Smooth muscle cell of the brain vasculature (primary cell): Measurements from ENCODE around the gene NAA30.

Experiments
- DNase-seq: peaks from one replicate; pipeline ENCODE4 v3.0.0-alpha.2; 2012; ENCODE audit warnings: low read depth, low spot score

NAA30 gene

GRCh38 chr14:57392830-57393229 is 2.4 kb downstream of the NAA30 start:
- no peak for DNase-seq

GRCh38 chr14:57400556-57401494 is 10.4 kb downstream of the NAA30 start:
- no peak for DNase-seq

- DNase-seq = no peak
Observed at GRCh38 chr14:57401501-57401900, 11.1 kb downstream of the NAA30 start.

DNA sequence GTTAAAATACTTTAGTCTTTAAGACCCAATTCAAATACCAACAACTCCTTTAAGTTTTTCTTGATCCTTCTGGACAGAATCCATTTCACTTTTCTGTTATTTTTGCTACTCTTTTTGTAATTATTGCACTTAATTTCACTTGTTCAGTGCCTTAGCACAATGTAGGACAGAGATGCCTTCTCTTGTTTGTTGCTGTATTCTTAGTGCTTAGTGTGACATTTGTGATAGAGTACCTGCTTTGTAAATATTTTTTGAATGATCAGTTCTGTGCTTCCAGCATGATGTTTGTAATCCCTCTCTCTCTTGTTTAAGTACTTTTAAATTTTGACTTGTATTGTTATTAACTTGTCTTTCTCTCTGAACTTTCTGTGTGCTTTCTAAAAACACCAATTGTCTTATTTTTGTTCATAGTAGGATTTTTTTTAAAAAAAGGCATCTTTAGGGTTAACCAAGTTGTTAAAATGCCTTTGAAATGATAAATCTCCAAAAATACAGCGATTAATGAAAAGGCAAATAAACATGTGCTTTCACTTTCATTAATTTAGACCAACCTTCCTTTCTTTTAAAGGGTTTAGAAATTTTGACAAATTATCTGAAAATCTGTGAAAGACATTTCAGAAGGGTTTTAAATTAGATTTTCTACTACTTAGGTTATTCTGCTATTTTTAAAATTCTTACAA is 11.9 kb downstream of the NAA30 start:
- DNase-seq = no peak

- DNase-seq = no peak
Observed at GRCh38 chr14:57403521-57403864, 13.1 kb downstream of the NAA30 start.

- no peak for DNase-seq
Observed at GRCh38 chr14:57405562-57405961, 15.2 kb downstream of the NAA30 start.

GRCh38 chr14:57408037-57408436 is 17.7 kb downstream of the NAA30 start:
- DNase-seq = no peak

GRCh38 chr14:57408634-57409033 is 18.2 kb downstream of the NAA30 start:
- no peak for DNase-seq

GRCh38 chr14:57412341-57412740 is 22.0 kb downstream of the NAA30 start:
- no peak for DNase-seq

GRCh38 chr14:57413849-57414248 is 23.5 kb downstream of the NAA30 start:
- no peak for DNase-seq

GRCh38 chr14:57417228-57417627 is 26.8 kb downstream of the NAA30 start:
- DNase-seq = no peak

GRCh38 chr14:57418999-57419398 is 28.6 kb downstream of the NAA30 start:
- DNase-seq = no peak

GRCh38 chr14:57420033-57420432 is 29.6 kb downstream of the NAA30 start:
- no peak for DNase-seq

DNA sequence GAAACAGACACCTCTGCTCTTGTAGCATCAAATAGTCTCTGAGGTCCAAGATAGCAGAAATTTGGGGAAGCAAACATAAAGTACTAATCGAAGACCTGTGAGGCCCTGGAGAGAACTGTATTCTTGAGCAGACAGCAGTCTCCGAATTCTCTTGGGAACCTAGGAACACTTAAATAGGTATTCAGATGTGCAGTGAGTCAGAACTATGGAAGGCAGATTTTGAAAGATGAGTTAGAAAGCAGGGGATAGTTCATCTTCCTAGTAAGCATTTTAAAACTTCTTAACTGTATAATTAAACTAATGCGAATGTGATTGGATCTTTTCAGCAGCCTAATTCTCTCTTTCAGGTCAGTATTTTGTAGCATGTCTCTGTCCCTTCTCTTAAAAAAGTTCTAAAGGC is 30.6 kb downstream of the NAA30 start:
- no peak for DNase-seq

DNA sequence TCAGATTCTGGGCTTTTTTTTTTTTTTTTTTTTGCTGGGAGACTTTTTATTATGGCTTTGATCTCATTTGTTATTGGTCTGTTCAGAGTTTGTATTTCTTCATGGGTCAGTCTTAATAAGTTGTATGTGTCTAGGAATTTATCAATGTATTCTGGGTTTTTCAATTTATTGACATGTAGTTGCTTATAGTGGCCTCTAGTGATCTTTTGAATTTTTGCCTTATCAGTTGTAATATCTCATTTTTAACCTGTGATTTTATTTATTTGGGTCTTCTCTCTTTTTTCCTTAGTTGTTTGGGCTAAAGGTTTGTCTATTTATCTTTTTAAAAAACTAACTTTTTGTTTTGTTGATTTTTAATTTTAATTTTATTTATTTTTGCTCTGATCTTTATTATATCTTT is 45.5 kb downstream of the NAA30 start:
- no peak for DNase-seq

DNA sequence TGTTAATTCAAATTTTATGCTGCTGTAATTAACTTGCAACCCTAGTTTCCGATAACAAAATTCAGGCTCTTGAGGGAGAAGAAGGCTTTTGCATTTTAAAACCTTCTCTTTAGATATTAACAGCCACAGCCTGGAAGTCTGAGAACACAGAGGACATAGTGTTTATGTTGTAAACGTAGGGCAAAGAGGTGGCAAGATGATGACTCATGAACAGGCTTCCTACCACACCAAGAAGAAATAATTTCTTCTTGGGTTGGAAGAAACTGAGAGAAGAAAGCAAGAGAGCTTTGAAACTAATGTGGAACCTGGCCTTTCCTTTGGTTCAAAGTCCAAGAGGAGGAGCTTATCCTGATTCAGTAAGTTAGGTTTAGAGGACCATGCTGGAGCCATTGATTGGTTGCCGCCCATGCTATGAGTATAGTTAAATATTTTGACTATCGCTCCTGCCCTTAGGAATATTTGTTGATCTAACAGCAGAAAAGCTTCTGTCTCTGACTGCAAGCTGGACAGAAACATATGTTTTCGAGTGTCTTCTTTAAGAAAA is 71.5 kb downstream of the NAA30 start:
- no peak for DNase-seq

GRCh38 chr14:57462551-57462950 is 72.2 kb downstream of the NAA30 start:
- no peak for DNase-seq

DNA sequence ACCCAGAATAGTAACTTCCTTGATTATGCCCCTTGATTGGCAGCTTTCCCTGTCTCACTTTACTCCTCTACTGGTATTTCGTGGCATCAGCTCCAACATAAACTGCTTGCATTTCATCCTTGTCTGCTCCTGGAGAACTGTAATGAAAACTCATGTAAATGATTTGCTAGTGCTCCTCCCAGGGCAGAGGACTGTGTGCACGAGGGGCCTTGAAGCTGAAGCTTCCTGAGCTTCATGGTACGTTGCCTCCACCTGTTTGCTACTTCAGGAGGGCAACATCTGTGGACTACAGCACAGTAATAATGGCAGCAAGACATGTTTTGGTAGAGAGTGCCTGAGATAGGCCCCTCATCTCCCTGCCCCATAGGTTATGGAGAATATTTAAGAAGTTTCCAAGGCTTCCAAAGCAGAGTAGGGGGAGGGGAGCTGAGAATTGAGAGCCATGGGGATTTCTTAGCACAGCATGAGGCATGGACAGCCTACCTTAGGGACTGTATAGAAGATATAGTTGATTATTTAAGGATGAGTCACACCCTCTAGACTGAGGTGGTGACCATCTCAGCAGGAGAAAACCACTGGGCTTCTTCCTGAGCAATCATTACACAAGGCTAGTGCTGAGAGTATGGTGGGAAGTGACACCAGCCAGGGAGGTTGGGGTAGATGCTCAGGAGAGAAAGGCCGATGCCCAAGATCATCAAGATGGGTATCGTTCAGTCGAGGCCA is 73.8 kb downstream of the NAA30 start:
- no peak for DNase-seq
